Ishikawa (cell line): ENCODE measurements around the gene AMPD2.

Experiments
- CEBPB ChIP-seq: IDR thresholded peaks from 2 replicates; pipeline ENCODE4 v1.6.1; 2012
- EGR1 ChIP-seq: IDR thresholded peaks from 2 replicates; pipeline ENCODE4 v1.6.1; 2012
- EP300 ChIP-seq: IDR thresholded peaks from 2 replicates; pipeline ENCODE4 v1.6.1; 2012; ENCODE audit warnings: borderline replicate concordance
- FOXM1 ChIP-seq: IDR thresholded peaks from 2 replicates; pipeline ENCODE4 v1.6.1; 2012; ENCODE audit warnings: low read depth, borderline replicate concordance
- MAX ChIP-seq: IDR thresholded peaks from 2 replicates; pipeline ENCODE4 v1.6.1; 2012
- NFIC ChIP-seq: IDR thresholded peaks from 2 replicates; pipeline ENCODE4 v1.6.1; 2012
- RAD21 ChIP-seq: IDR thresholded peaks from 2 replicates; pipeline ENCODE4 v1.6.1; 2012; ENCODE audit warnings: low read depth
- REST ChIP-seq: IDR thresholded peaks from 2 replicates; pipeline ENCODE4 v1.6.1; 2012; ENCODE audit warnings: low read depth, mild to moderate bottlenecking
- TAF1 ChIP-seq: IDR thresholded peaks from 2 replicates; pipeline ENCODE4 v1.6.1; 2012; ENCODE audit warnings: low read depth, mild to moderate bottlenecking
- TEAD4 ChIP-seq: IDR thresholded peaks from 2 replicates; pipeline ENCODE4 v1.6.1; 2012
- USF1 ChIP-seq: IDR thresholded peaks from 2 replicates; pipeline ENCODE4 v1.6.1; 2012
- YY1 ChIP-seq: IDR thresholded peaks from 2 replicates; pipeline ENCODE4 v1.6.1; 2012; ENCODE audit warnings: low read depth
- ZBTB7A ChIP-seq: IDR thresholded peaks from 2 replicates; pipeline ENCODE4 v1.6.1; 2012; ENCODE audit warnings: low read depth

- TF ChIP-seq MAX (no peak), YY1 (no peak), NFIC (no peak), TAF1 (no peak), EP300 (no peak), EGR1 (no peak), ZBTB7A (no peak), RAD21 (no peak), USF1 (no peak), FOXM1 (no peak), REST (no peak), CEBPB (no peak), TEAD4 (no peak)
Observed at GRCh38 chr1:109671067-109671466, 51.4 kb downstream of the AMPD2 start.
